ENCODE data around the gene SPATA1.
"Not testable (repeated sequence)": the region's sequence is repeated elsewhere in the genome, so short reads cannot be mapped to it uniquely, and the experiment has no call there.

SPATA1 gene

DNA sequence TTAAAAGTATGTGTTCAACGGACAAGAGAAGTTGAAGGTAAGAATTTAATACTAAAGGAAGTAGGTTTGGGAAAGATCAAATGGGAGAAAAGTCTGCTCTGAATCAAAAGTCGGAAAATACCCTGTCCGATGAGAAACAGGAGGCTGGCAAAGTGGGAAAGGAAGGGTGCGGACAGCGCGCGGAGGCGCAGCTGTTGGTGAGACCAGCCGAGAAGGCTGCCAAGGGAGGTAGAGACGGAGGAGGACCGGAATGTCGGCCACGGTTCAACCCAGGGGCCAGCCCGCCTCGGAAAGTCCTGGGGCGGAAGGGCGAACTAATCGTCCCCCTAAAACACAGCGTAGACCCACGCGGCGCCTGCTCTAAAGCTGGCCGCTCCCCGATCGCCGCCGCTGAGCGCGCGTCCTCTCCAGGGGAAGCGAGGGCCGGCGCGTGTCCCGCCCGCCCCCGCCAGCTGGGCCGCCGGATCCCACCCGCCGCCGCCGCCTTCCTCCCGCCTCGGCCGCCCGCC is 639 bp upstream of the SPATA1 start:
- Histone ChIP-seq H3K9ac (ENCODE audit: low read length) (peak overlapping the region; percentile 98), H2BK120ac (ENCODE audit: low read depth, low read length) (peak overlapping the region; percentile 82), H2AFZ (ENCODE audit: low read depth, low read length) (peak overlapping the region; percentile 56), H3K9me3 (ENCODE audit: control insufficient read depth, low read length) (peaks cover 12% of the 10 kb centered on the region), H2AK5ac (ENCODE audit: low read length, severe bottlenecking) (no peak overlapping the region), H2BK15ac (ENCODE audit: low read depth, poor library complexity, severe bottlenecking) (peak overlapping the region; percentile 79), H3K36me3 (ENCODE audit: control insufficient read depth in 1 of 2, insufficient read depth in 2 of 2, low read depth in 1 of 2, low read length in 2 of 2) (peaks cover 4 to 31% of the 10 kb centered on the region in 2 experiments), H2BK5ac (ENCODE audit: low read depth, low read length, poor library complexity, severe bottlenecking) (peak overlapping the region; percentile 96), H3K14ac (ENCODE audit: low read length in 2 of 2) (peak overlapping the region; percentile 82 to 86), H2BK12ac (ENCODE audit: low read length in 2 of 2) (peak overlapping the region; percentile 33 to 81), H3K23ac (ENCODE audit: low read length in 2 of 2) (peak overlapping the region in 1 of 2 experiments; percentile 51), H3K4ac (ENCODE audit: low read depth in 1 of 2, low read length in 2 of 2) (peak overlapping the region; percentile 90 to 96), H3K4me1 (ENCODE audit: control insufficient read depth, insufficient read depth, low read depth, low read length) (no peaks in the 10 kb centered on the region), H3K4me2 (ENCODE audit: low read length, poor library complexity, severe bottlenecking) (peak overlapping the region; percentile 78), H3K27me3 (ENCODE audit: control insufficient read depth in 1 of 2, insufficient read depth in 1 of 2, low read length in 2 of 2) (no peaks in the 10 kb centered on the region), H3K4me3 (ENCODE audit: insufficient read depth in 1 of 2, low read depth in 1 of 2, low read length in 2 of 2) (peak overlapping the region; percentile 94), H4K91ac (ENCODE audit: low read length) (peak overlapping the region; percentile 96), H4K8ac (ENCODE audit: low read length) (peak overlapping the region; percentile 94), H3K18ac (ENCODE audit: low read depth in 1 of 2, low read length in 2 of 2) (peak overlapping the region; percentile 99), H3K79me1 (replicated peaks; ENCODE audit: low read length, poor library complexity, severe bottlenecking) (peaks cover 4% of the 10 kb centered on the region), H3K27ac (ENCODE audit: low read length, poor library complexity, severe bottlenecking) (peak overlapping the region; percentile 95)
- under 1% methylated on average over 39 of the region's 47 CpGs for WGBS
- no peak for DNase-seq

DNA sequence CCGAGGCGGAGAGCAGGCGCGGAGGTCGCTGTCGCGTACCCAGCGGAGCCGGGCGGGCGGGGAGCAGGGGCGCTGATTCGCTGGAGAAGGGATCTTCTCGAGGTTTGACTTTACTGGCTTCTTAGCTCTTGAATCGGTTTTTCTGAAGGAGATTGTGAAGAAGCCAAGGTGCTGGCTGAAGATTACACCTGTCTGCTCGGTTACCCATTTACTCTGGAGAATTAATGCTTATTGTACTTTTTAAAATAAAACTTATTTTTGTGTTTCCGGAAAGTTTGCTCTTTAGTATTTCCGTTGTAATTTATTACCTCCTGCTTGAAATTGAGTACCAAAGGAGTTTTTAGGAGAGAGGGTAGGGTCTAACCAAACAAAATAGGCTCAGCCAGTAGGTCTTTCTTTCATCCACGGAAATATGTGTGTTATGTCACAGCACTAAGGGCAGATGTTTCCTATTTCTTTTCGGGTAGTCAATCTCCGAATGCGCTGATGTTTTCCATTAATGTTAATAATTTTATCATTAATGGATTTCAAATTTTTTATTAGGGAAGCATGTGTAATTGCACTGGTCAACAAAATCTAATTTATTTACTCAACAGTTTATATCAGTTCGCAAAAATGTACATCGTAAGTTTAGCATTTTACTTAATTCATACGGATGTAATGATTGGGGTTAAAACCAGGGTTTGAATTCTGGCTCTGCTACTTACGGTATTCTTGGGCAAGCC is 705 bp downstream of the SPATA1 start:
- H3K23ac ChIP-seq (ENCODE audit: low read length in 2 of 2): no peak overlapping the region
- peak overlapping the region; percentile 98 for H3K9ac ChIP-seq (ENCODE audit: low read length)
- H3K27me3 ChIP-seq (ENCODE audit: control insufficient read depth in 1 of 2, insufficient read depth in 1 of 2, low read length in 2 of 2): no peaks in the 10 kb centered on the region
- H3K27ac ChIP-seq (ENCODE audit: low read length, poor library complexity, severe bottlenecking): peak overlapping the region; percentile 93
- peaks cover 4 to 20% of the 10 kb centered on the region in 2 experiments for H3K36me3 ChIP-seq (ENCODE audit: control insufficient read depth in 1 of 2, insufficient read depth in 2 of 2, low read depth in 1 of 2, low read length in 2 of 2)
- H2AK5ac ChIP-seq (ENCODE audit: low read length, severe bottlenecking): no peak overlapping the region
- H3K4me3 ChIP-seq (ENCODE audit: insufficient read depth in 1 of 2, low read depth in 1 of 2, low read length in 2 of 2): peak overlapping the region; percentile 94
- H3K18ac ChIP-seq (ENCODE audit: low read depth in 1 of 2, low read length in 2 of 2): peak overlapping the region; percentile 23 to 82
- no peak overlapping the region for H2BK120ac ChIP-seq (ENCODE audit: low read depth, low read length)
- H2AFZ ChIP-seq (ENCODE audit: low read depth, low read length): no peak overlapping the region
- H2BK15ac ChIP-seq (ENCODE audit: low read depth, poor library complexity, severe bottlenecking): peak overlapping the region; percentile 67
- no peak overlapping the region for H2BK12ac ChIP-seq (ENCODE audit: low read length in 2 of 2)
- H3K4ac ChIP-seq (ENCODE audit: low read depth in 1 of 2, low read length in 2 of 2): peak overlapping the region in 1 of 2 experiments; percentile 49
- peaks cover 12% of the 10 kb centered on the region for H3K9me3 ChIP-seq (ENCODE audit: control insufficient read depth, low read length)
- 16% methylated on average over 21 of the region's 26 CpGs for WGBS
- H2BK5ac ChIP-seq (ENCODE audit: low read depth, low read length, poor library complexity, severe bottlenecking): peak overlapping the region; percentile 96
- no peak overlapping the region for H3K14ac ChIP-seq (ENCODE audit: low read length in 2 of 2)
- no peaks in the 10 kb centered on the region for H3K4me1 ChIP-seq (ENCODE audit: control insufficient read depth, insufficient read depth, low read depth, low read length)
- no peak overlapping the region for H4K8ac ChIP-seq (ENCODE audit: low read length)
- peak overlapping the region; percentile 86 for H3K4me2 ChIP-seq (ENCODE audit: low read length, poor library complexity, severe bottlenecking)
- no peak overlapping the region for H4K91ac ChIP-seq (ENCODE audit: low read length)
- peaks cover 5% of the 10 kb centered on the region for H3K79me1 ChIP-seq (replicated peaks; ENCODE audit: low read length, poor library complexity, severe bottlenecking)
- DNase-seq: no peak

DNA sequence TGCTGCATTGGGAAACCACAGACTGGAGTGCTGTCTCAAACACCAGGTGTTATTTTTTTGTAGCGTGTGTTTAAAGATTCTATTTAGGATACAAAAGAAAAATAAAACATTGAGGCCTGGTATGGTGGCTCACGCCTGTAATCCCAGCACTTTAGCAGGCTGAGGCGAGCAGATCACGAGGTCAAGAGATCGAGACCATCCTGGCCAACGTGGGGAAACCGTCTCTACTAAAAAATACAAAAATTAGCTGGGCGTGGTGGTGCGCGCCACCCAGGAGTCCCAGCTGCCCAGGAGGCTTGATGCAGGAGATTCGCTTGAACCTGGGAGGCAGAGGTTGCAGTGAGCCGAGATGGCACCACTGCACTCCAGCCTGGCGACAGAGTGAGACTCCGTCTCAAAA is 1.7 kb downstream of the SPATA1 start:
- H4K8ac ChIP-seq (ENCODE audit: low read length); H3K27ac ChIP-seq (ENCODE audit: low read length, poor library complexity, severe bottlenecking); H3K79me1 ChIP-seq (replicated peaks; ENCODE audit: low read length, poor library complexity, severe bottlenecking); H3K4ac ChIP-seq (ENCODE audit: low read depth in 1 of 2, low read length in 2 of 2); H2AFZ ChIP-seq (ENCODE audit: low read depth, low read length); H3K18ac ChIP-seq (ENCODE audit: low read depth in 1 of 2, low read length in 2 of 2); H4K91ac ChIP-seq (ENCODE audit: low read length); H3K9ac ChIP-seq (ENCODE audit: low read length); H3K4me1 ChIP-seq (ENCODE audit: control insufficient read depth, insufficient read depth, low read depth, low read length); H3K23ac ChIP-seq (ENCODE audit: low read length in 2 of 2); H3K4me2 ChIP-seq (ENCODE audit: low read length, poor library complexity, severe bottlenecking); H3K14ac ChIP-seq (ENCODE audit: low read length in 2 of 2); H2BK12ac ChIP-seq (ENCODE audit: low read length in 2 of 2); H2BK120ac ChIP-seq (ENCODE audit: low read depth, low read length); H3K27me3 ChIP-seq (ENCODE audit: control insufficient read depth in 1 of 2, insufficient read depth in 1 of 2, low read length in 2 of 2); H2BK15ac ChIP-seq (ENCODE audit: low read depth, poor library complexity, severe bottlenecking); H2BK5ac ChIP-seq (ENCODE audit: low read depth, low read length, poor library complexity, severe bottlenecking); H2AK5ac ChIP-seq (ENCODE audit: low read length, severe bottlenecking); DNase-seq: not testable (repeated sequence)
- Histone ChIP-seq H3K9me3 (ENCODE audit: control insufficient read depth, low read length) (peaks cover 12% of the 10 kb centered on the region), H3K4me3 (ENCODE audit: insufficient read depth in 1 of 2, low read depth in 1 of 2, low read length in 2 of 2) (peak overlapping the region in 1 of 2 experiments; percentile 94), H3K36me3 (ENCODE audit: control insufficient read depth in 1 of 2, insufficient read depth in 2 of 2, low read depth in 1 of 2, low read length in 2 of 2) (peaks cover 4 to 19% of the 10 kb centered on the region in 2 experiments)
- 99% methylated on average over 11 of the region's 14 CpGs for WGBS

DNA sequence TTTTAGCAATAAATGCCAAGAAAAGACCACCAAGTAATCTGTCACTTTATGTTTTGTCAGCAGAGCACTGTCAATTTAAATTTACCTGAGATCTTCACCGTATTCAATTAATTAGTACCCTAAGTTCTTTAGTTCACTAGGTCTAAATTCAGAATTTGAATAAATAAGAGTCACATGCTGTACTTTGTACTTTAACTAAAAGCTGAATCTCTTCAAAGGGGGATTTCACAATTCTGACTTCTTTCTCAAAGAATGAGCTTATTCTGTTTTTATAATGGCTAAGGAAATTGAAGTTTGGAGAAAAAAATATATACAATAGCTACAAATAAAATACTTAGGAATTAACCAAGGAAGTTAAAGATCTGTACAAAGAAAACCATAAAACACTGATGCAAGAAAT is 2.3 kb downstream of the SPATA1 start:
- Histone ChIP-seq H2AFZ (ENCODE audit: low read depth, low read length) (no peak overlapping the region), H2BK12ac (ENCODE audit: low read length in 2 of 2) (no peak overlapping the region), H3K27me3 (ENCODE audit: control insufficient read depth in 1 of 2, insufficient read depth in 1 of 2, low read length in 2 of 2) (no peaks in the 10 kb centered on the region), H2BK5ac (ENCODE audit: low read depth, low read length, poor library complexity, severe bottlenecking) (no peak overlapping the region), H2AK5ac (ENCODE audit: low read length, severe bottlenecking) (no peak overlapping the region), H3K4me1 (ENCODE audit: control insufficient read depth, insufficient read depth, low read depth, low read length) (no peaks in the 10 kb centered on the region), H3K36me3 (ENCODE audit: control insufficient read depth in 1 of 2, insufficient read depth in 2 of 2, low read depth in 1 of 2, low read length in 2 of 2) (peaks cover 4 to 13% of the 10 kb centered on the region in 2 experiments), H3K4me3 (ENCODE audit: insufficient read depth in 1 of 2, low read depth in 1 of 2, low read length in 2 of 2) (no peak overlapping the region), H2BK120ac (ENCODE audit: low read depth, low read length) (no peak overlapping the region), H3K4ac (ENCODE audit: low read depth in 1 of 2, low read length in 2 of 2) (no peak overlapping the region), H3K79me1 (replicated peaks; ENCODE audit: low read length, poor library complexity, severe bottlenecking) (peaks cover 5% of the 10 kb centered on the region), H3K14ac (ENCODE audit: low read length in 2 of 2) (no peak overlapping the region), H3K9me3 (ENCODE audit: control insufficient read depth, low read length) (peaks cover 12% of the 10 kb centered on the region), H2BK15ac (ENCODE audit: low read depth, poor library complexity, severe bottlenecking) (no peak overlapping the region), H3K23ac (ENCODE audit: low read length in 2 of 2) (no peak overlapping the region), H4K8ac (ENCODE audit: low read length) (no peak overlapping the region), H3K9ac (ENCODE audit: low read length) (no peak overlapping the region), H3K27ac (ENCODE audit: low read length, poor library complexity, severe bottlenecking) (no peak overlapping the region), H3K18ac (ENCODE audit: low read depth in 1 of 2, low read length in 2 of 2) (no peak overlapping the region), H3K4me2 (ENCODE audit: low read length, poor library complexity, severe bottlenecking) (no peak overlapping the region), H4K91ac (ENCODE audit: low read length) (no peak overlapping the region)
- no peak for DNase-seq
- WGBS: no CpG with 5 or more reads among the region's 1 CpG

Measured in mesenchymal stem cell (in vitro differentiated cells and primary cell).